ENCODE results near the gene MFSD1.

DNA sequence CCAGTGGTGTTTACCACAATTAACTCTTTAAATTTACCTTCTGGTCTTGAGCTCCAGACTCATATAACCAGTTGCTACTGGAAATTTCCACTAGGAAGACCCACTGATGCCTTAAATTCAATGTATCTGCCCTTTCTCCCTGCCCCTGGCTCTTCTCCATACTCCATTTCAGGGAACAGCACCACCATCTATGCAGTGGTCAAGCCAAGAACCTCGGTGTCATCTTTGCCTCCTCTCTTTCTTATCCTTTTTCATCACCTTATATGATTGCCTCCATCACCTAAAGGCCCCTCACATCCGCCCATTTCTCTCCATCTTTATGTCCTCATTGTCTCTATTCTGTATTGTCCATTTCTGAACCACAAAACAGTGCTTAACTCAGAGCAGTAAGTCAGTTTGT lies 20.7 kb upstream of the MFSD1 start:
- TF ChIP-seq, protein P1, sequence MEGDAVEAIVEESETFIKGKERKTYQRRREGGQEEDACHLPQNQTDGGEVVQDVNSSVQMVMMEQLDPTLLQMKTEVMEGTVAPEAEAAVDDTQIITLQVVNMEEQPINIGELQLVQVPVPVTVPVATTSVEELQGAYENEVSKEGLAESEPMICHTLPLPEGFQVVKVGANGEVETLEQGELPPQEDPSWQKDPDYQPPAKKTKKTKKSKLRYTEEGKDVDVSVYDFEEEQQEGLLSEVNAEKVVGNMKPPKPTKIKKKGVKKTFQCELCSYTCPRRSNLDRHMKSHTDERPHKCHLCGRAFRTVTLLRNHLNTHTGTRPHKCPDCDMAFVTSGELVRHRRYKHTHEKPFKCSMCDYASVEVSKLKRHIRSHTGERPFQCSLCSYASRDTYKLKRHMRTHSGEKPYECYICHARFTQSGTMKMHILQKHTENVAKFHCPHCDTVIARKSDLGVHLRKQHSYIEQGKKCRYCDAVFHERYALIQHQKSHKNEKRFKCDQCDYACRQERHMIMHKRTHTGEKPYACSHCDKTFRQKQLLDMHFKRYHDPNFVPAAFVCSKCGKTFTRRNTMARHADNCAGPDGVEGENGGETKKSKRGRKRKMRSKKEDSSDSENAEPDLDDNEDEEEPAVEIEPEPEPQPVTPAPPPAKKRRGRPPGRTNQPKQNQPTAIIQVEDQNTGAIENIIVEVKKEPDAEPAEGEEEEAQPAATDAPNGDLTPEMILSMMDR (conservative IDR thresholded peaks at IDR 0.05 in 1 of 2, IDR thresholded peaks at IDR 0.05 in 1 of 2; ENCODE audit: low read depth in 1 of 2, low read length in 2 of 2) = no peak
- TF ChIP-seq EZH2 (IDR thresholded peaks at IDR 0.05; ENCODE audit: low read length, missing control alignments) = no peak
